ENCODE data around the gene TSPAN14. TPM values are rescaled to one million over a fixed set of nuclear protein-coding genes. Genes with fewer than 3 reads are reported as not detected.

The TSPAN14 gene
- total and polyA plus RNA-seq, 10 of the 15 experiments (the other 5 are each of a cell fraction or from before 2014, with no cell fraction given): 2.5 to 31.7 (median 17.9) TPM

- no peak for TF ChIP-seq FOS (IDR thresholded peaks at IDR 0.05; ENCODE audit: borderline replicate concordance, extremely low read depth, insufficient read length)
- TF ChIP-seq PML (IDR thresholded peaks at IDR 0.05; ENCODE audit: low read length): no peak
- no peak for TF ChIP-seq ZNF207 (IDR thresholded peaks at IDR 0.05; ENCODE audit: borderline replicate concordance)
- no peak for TF ChIP-seq POLR2A (IDR thresholded peaks at IDR 0.05; ENCODE audit: low read depth, low read length)
- no peak for TF ChIP-seq STAT3 (IDR thresholded peaks at IDR 0.05; ENCODE audit: low read depth, low read length)
- no peak overlapping the region for H2AFZ ChIP-seq (ENCODE audit: control insufficient read depth, low read depth, low read length)
- no peak overlapping the region for H3K4me2 ChIP-seq (ENCODE audit: control insufficient read depth, insufficient read depth)
- no TSS peak for BruUV-seq (replicated peaks)
- SMC1A ChIA-PET (ENCODE audit: uncharacterized antibody, unreplicated experiment): interaction anchor here (1.0 to 3.0 kb wide), 7 partner anchors 9 to 84 kb away, joined by 3 to 17 read pairs (median 4); no protein-coding TSS in a partner anchor
- intact Hi-C loops (cut with micrococcal nuclease; ENCODE audit: unreplicated experiment) (loop anchor here (2.0 kb wide), 1 partner anchor 59 kb away; no protein-coding TSS in a partner anchor), in situ Hi-C loops (cut with MboI) (no loop called here)
- H3K27me3 ChIP-seq (replicated peaks in 1 of 2; ENCODE audit: control insufficient read depth in 2 of 2, insufficient read depth in 2 of 2, low read length in 1 of 2): no peaks in the 10 kb centered on the region
- H3K79me2 ChIP-seq (ENCODE audit: control insufficient read depth, insufficient read depth, low read length): no peaks in the 10 kb centered on the region; the same call in 1 of the 2 replicates
- no peak overlapping the region for H3K4me3 ChIP-seq
- RAD21 ChIA-PET (ENCODE audit: unreplicated experiment): interaction anchor here (0.9 to 3.9 kb wide), 10 partner anchors 17 to 118 kb away, joined by 3 to 34 read pairs (median 4); no protein-coding TSS in a partner anchor
- CTCF ChIA-PET: interaction anchor here (0.7 to 4.0 kb wide), 9 partner anchors 9 to 160 kb away, joined by 3 to 44 read pairs (median 6); no protein-coding TSS in a partner anchor
- POLR2A ChIA-PET: interaction anchor here (1.4 to 1.7 kb wide), 2 partner anchors 18 to 59 kb away, joined by 3 to 6 read pairs; no protein-coding TSS in a partner anchor
- H3K9ac ChIP-seq (ENCODE audit: control insufficient read depth, insufficient read depth, low read length): no peak overlapping the region
- peaks cover 28% of the 10 kb centered on the region for H3K4me1 ChIP-seq (ENCODE audit: control insufficient read depth, insufficient read depth, low read length)
- FAIRE-seq: no peak
- DNase-seq (ENCODE audit: low read depth, low spot score): no peak
- no peaks in the 10 kb centered on the region for H4K20me1 ChIP-seq (ENCODE audit: control insufficient read depth, insufficient read depth)
- no peak for ATAC-seq
- H3K27ac ChIP-seq (ENCODE audit: control insufficient read depth, insufficient read depth): peak overlapping the region; percentile 82
- H3K36me3 ChIP-seq (ENCODE audit: control insufficient read depth in 2 of 2, insufficient read depth in 2 of 2, low read length in 1 of 2): no peaks in the 10 kb centered on the region
- H3K9me3 ChIP-seq (replicated peaks; ENCODE audit: control insufficient read depth, insufficient read depth, low read length): no peaks in the 10 kb centered on the region; the same call in 2 of the 3 replicates
- WGBS (ENCODE audit: insufficient coverage, insufficient replicate concordance, low lambda C conversion rate, missing lambda C conversion rate): 74% methylated on average over 11 of the region's 11 CpGs
Observed at GRCh38 chr10:80540136-80540535, 86.0 kb downstream of the TSPAN14 start.

DNA sequence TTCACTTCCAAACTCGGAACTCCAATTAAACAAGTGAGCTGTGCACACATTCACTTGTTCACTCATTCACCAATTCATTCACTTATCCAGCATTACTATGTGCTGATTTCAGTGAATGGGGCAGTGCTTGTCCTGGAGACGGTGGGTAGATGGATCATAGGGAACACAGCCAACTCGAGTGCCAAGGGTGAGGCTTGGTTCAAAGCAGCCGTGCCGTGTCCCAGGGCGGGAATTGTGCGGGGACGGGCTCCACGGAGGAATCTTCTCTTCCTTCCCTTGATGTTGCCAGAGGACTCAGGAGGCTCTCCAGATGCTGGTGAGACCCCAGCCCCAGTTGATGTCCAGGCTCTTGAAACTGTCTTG, 86.5 kb downstream of the TSPAN14 start:
- ATAC-seq (no peak), FAIRE-seq (no peak), DNase-seq (ENCODE audit: low read depth, low spot score) (no peak)
- no TSS peak for BruUV-seq (replicated peaks)
- Histone ChIP-seq H2AFZ (ENCODE audit: control insufficient read depth, low read depth, low read length) (no peak overlapping the region), H3K27me3 (replicated peaks in 1 of 2; ENCODE audit: control insufficient read depth in 2 of 2, insufficient read depth in 2 of 2, low read length in 1 of 2) (no peaks in the 10 kb centered on the region), H3K27ac (ENCODE audit: control insufficient read depth, insufficient read depth) (peak overlapping the region; percentile 82), H3K4me1 (ENCODE audit: control insufficient read depth, insufficient read depth, low read length) (peaks cover 28% of the 10 kb centered on the region), H3K9ac (ENCODE audit: control insufficient read depth, insufficient read depth, low read length) (no peak overlapping the region), H3K79me2 (ENCODE audit: control insufficient read depth, insufficient read depth, low read length) (no peaks in the 10 kb centered on the region; the same call in 1 of the 2 replicates), H3K9me3 (replicated peaks; ENCODE audit: control insufficient read depth, insufficient read depth, low read length) (no peaks in the 10 kb centered on the region; the same call in 2 of the 3 replicates), H4K20me1 (ENCODE audit: control insufficient read depth, insufficient read depth) (no peaks in the 10 kb centered on the region), H3K4me3 (no peak overlapping the region; the same call in 1 of the 2 replicates), H3K36me3 (ENCODE audit: control insufficient read depth in 2 of 2, insufficient read depth in 2 of 2, low read length in 1 of 2) (no peaks in the 10 kb centered on the region), H3K4me2 (ENCODE audit: control insufficient read depth, insufficient read depth) (peak overlapping the region; percentile 75)
- ChIA-PET RAD21 (ENCODE audit: unreplicated experiment) (interaction anchor here (0.9 to 3.9 kb wide), 11 partner anchors 17 to 119 kb away, joined by 3 to 34 read pairs (median 4); no protein-coding TSS in a partner anchor), CTCF (interaction anchor here (1.0 to 4.0 kb wide), 10 partner anchors 9 to 160 kb away, joined by 3 to 44 read pairs (median 6); no protein-coding TSS in a partner anchor), SMC1A (ENCODE audit: uncharacterized antibody, unreplicated experiment) (interaction anchor here (1.0 to 3.0 kb wide), 12 partner anchors 10 to 96 kb away, joined by 3 to 17 read pairs (median 4); no protein-coding TSS in a partner anchor), POLR2A (interaction anchor here (1.4 to 1.7 kb wide), 2 partner anchors 18 to 59 kb away, joined by 3 to 6 read pairs; no protein-coding TSS in a partner anchor)
- WGBS (ENCODE audit: insufficient coverage, insufficient replicate concordance, low lambda C conversion rate, missing lambda C conversion rate): 27% methylated on average over 9 of the region's 9 CpGs
- intact Hi-C loops (cut with micrococcal nuclease; ENCODE audit: unreplicated experiment) (loop anchor here (2.0 kb wide), 1 partner anchor 58 kb away; no protein-coding TSS in a partner anchor), in situ Hi-C loops (cut with MboI) (no loop called here)
- TF ChIP-seq SP1 (IDR thresholded peaks at IDR 0.05; ENCODE audit: low read depth, low read length): no peak
- no peak for TF ChIP-seq KAT2A (conservative IDR thresholded peaks at IDR 0.05; ENCODE audit: control insufficient read depth, low read depth, low read length)
- no peak for TF ChIP-seq SMAD1 (IDR thresholded peaks at IDR 0.05; ENCODE audit: low read depth, partially characterized antibody)
- no peak for TF ChIP-seq STAT3 (IDR thresholded peaks at IDR 0.05; ENCODE audit: low read depth, low read length)
- no peak for TF ChIP-seq CBX3 (IDR thresholded peaks at IDR 0.05; ENCODE audit: borderline replicate concordance, low read depth)
- TF ChIP-seq DPF2 (IDR thresholded peaks at IDR 0.05): no peak
- peak in 1 of 2 experiments; percentile 24; a peak in 1 of 4 replicates for TF ChIP-seq EP300 (IDR thresholded peaks at IDR 0.05; ENCODE audit: borderline replicate concordance in 1 of 2, control insufficient read depth in 1 of 2, low read depth in 2 of 2, low read length in 2 of 2)
- TF ChIP-seq BACH1 (IDR thresholded peaks at IDR 0.05; ENCODE audit: borderline replicate concordance): no peak
- no peak for TF ChIP-seq NBN (IDR thresholded peaks at IDR 0.05)
- no peak for TF ChIP-seq RCOR1 (conservative IDR thresholded peaks at IDR 0.05; ENCODE audit: low read depth, low read length)
- TF ChIP-seq TCF7 (IDR thresholded peaks at IDR 0.05; ENCODE audit: borderline replicate concordance): no peak
- TF ChIP-seq NFIC (IDR thresholded peaks at IDR 0.05; ENCODE audit: low read depth, low read length): no peak
- TF ChIP-seq RUNX3 (IDR thresholded peaks at IDR 0.05; ENCODE audit: low read length): no peak
- TF ChIP-seq SREBF1 (IDR thresholded peaks at IDR 0.05; ENCODE audit: low read length): no peak
- no peak for TF ChIP-seq ATF7 (IDR thresholded peaks at IDR 0.05; ENCODE audit: low read depth)
- no peak for TF ChIP-seq ATF3 (IDR thresholded peaks at IDR 0.05; ENCODE audit: borderline replicate concordance, extremely low read depth, low read depth, low read length)
